BLaER1 (cell line): Measurements from ENCODE around the gene FEM1B.

ENCODE experiments used
- H3K27ac ChIP-seq: shearing (Covaris generic); formaldehyde crosslinking; 2 replicates; pipeline ENCODE4 v1.8.1; 2022
- H3K27me3 ChIP-seq: shearing (Covaris generic); formaldehyde crosslinking; 2 replicates; pipeline ENCODE4 v1.8.1; 2022
- H3K36me3 ChIP-seq: shearing (Covaris generic); formaldehyde crosslinking; 2 replicates; pipeline ENCODE4 v1.8.1; 2022
- H3K4me1 ChIP-seq: shearing (Covaris generic); formaldehyde crosslinking; 2 replicates; pipeline ENCODE4 v1.8.1; 2022
- H3K4me2 ChIP-seq: shearing (Covaris generic); formaldehyde crosslinking; 2 replicates; pipeline ENCODE4 v1.8.1; 2022
- H3K4me3 ChIP-seq: shearing (Covaris generic); formaldehyde crosslinking; 2 replicates; pipeline ENCODE4 v1.8.1; 2022
- H3K9ac ChIP-seq: shearing (Covaris generic); formaldehyde crosslinking; 2 replicates; pipeline ENCODE4 v1.8.1; 2022
- H3K9me3 ChIP-seq: shearing (Covaris generic); formaldehyde crosslinking; 2 replicates; pipeline ENCODE4 v1.8.1; 2022
- H4K20me1 ChIP-seq: shearing (Covaris generic); formaldehyde crosslinking; 2 replicates; pipeline ENCODE4 v1.8.1; 2022
- Cebpa-rat ChIP-seq: shearing (Covaris generic); IDR thresholded peaks from 2 replicates; pipeline ENCODE4 v1.8.1; 2022

Gene FEM1B

DNA sequence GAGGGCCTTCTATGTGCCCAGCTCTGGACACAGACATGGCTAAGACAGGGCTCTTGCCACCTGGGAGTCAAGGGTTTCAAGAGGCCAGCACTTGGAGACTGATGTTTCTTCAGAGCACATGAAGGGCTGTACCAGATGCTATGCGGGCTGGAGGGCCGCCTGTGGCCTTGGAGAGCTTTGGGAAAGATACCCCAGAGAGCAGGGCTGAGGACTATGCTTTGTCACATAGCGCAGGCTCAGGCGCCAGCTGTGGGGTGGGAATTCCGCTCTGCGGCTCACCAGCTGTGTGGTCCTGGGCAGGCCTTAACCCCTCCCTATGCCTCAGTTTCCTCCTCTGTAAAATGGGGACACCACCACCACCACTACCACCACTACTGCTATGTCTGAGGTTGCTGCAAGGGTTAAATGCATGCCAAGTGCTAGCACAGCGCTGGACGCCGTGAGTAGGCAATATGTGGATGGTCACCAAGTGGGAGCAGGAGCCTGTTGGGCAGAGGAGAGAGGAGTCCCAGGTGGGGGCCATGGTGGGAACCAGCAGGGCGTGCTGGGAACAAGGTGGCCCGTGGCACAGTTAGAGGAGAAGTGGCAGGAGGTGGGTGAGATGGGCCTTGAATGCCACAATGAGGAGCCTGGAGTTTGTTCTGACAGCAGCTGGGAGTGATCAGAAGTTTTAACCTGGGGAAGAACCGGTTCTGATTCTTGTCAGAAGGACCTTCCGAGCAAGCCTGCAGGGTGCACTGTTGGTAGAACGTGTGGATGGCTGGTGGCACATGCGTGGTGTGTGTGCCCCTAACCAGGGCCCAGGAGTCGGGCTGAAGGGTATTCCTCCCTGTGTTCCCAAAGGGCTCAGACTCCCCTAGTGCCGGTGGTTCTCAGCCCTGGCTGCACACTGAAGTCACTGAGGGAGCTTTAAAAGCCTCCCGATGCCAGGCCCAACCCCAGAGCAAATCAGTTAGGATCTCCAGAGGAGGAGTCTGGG lies 41.7 kb downstream of the FEM1B start:
- Histone ChIP-seq H3K27me3 (no peaks in the 10 kb centered on the region), H3K36me3 (no peaks in the 10 kb centered on the region), H4K20me1 (no peaks in the 10 kb centered on the region), H3K4me2 (no peak overlapping the region), H3K9ac (no peak overlapping the region), H3K4me3 (no peak overlapping the region), H3K9me3 (no peaks in the 10 kb centered on the region), H3K27ac (no peak overlapping the region), H3K4me1 (peaks cover 26% of the 10 kb centered on the region)
- no peak for TF ChIP-seq Cebpa-rat

DNA sequence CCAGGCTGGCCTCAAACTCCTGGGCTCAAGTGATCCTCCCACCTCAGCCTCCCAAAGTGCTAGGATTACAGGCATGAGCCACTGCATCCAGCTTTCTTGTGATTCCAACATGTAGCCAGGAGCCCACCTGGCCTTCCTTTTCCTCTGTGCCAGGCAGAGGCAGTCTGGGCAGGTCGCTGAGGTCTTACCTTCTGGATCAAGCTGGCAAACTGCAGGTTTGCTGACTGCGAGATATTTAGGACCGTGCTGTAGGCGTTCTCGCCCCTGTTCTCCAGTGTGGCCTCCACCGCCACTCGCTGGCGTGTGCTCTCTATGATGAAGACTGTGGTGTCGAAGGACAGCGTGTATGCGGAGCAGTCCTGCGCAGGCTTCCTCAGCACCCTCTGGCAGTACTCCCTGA lies 42.5 kb downstream of the FEM1B start:
- peaks cover 26% of the 10 kb centered on the region for H3K4me1 ChIP-seq
- no peak for TF ChIP-seq Cebpa-rat
- H3K36me3 ChIP-seq: no peaks in the 10 kb centered on the region

DNA sequence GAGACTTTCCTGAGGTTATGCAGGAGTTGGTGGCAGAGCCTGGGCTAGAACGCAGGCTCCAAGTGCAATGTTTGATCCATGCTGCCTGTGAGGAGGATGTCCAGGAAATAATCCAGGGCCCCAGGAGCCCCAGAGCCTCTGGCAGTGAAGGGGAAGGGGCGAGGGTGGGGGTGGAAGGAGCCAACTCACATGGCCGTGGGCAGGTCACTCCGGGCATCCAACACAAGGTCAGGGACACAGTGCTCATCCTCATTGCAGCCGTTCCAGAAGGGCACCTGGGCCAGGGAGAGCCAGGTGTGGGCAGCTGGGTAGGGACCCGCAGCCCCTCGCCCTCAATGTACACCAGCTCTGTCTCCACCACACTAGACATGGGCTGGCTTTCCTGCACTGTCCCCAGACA lies 43.7 kb downstream of the FEM1B start:
- Histone ChIP-seq H3K4me1 (peaks cover 23% of the 10 kb centered on the region), H3K9me3 (no peaks in the 10 kb centered on the region), H3K4me3 (no peak overlapping the region), H3K27ac (no peak overlapping the region), H3K9ac (no peak overlapping the region), H3K27me3 (no peaks in the 10 kb centered on the region), H3K36me3 (no peaks in the 10 kb centered on the region), H4K20me1 (no peaks in the 10 kb centered on the region), H3K4me2 (no peak overlapping the region)
- TF ChIP-seq Cebpa-rat: no peak

More for the DNA sequence above, 42.5 kb downstream of the FEM1B start:
- no peak overlapping the region for H3K4me2 ChIP-seq
- no peak overlapping the region for H3K9ac ChIP-seq
- no peaks in the 10 kb centered on the region for H4K20me1 ChIP-seq
- no peaks in the 10 kb centered on the region for H3K9me3 ChIP-seq
- no peak overlapping the region for H3K27ac ChIP-seq
- H3K4me3 ChIP-seq: no peak overlapping the region
- H3K27me3 ChIP-seq: no peaks in the 10 kb centered on the region

DNA sequence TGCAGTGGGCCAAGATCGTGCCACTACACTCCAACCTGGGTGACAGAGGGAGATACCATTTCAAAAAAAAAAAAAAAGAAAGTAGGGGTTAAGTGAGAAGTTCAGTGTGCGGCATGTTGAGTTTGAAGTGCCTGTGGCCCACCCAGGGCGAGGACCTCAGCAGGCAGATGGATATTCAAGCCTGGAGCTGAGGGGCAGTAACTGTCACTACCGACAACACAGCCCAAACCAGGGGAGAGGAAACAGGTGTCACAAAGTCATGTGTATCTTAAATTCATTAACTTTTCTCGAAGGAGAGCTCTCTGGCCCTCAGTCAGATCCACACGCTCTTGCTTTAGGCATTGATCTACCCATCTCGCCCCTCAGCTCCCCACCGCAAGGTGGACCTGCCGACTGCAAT lies 45.3 kb downstream of the FEM1B start:
- no peak for TF ChIP-seq Cebpa-rat

DNA sequence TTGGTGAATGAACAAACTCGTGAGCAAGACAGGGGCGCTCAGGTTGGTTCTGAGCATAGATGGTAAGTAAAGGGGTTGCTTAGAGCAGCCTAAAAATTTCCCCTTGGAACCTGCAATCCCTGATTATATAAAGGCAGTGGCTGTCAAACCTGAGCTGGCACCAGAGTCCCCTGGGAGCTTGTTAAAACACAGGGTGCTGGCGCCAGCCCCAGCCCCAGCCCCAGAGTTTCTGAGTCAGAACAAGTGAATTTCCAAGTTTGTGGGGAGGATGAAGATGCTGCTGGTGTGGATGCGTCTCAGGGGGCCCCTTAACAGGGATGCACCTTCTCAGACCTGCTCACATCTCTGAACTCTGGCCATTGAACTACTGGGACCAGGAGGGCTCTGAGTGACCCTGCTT lies 48.2 kb downstream of the FEM1B start:
- no peaks in the 10 kb centered on the region for H4K20me1 ChIP-seq
- H3K4me3 ChIP-seq: no peak overlapping the region
- peaks cover 46% of the 10 kb centered on the region for H3K4me1 ChIP-seq
- no peaks in the 10 kb centered on the region for H3K27me3 ChIP-seq
- no peak for TF ChIP-seq Cebpa-rat
- no peak overlapping the region for H3K27ac ChIP-seq
- H3K4me2 ChIP-seq: no peak overlapping the region
- H3K9me3 ChIP-seq: no peaks in the 10 kb centered on the region
- 0 out of 2 replicates have a peak overlapping the region, but pooled peaks have one; percentile 2 for H3K9ac ChIP-seq
- no peaks in the 10 kb centered on the region for H3K36me3 ChIP-seq

More for the DNA sequence above, 45.3 kb downstream of the FEM1B start:
- H4K20me1 ChIP-seq: no peaks in the 10 kb centered on the region
- peaks cover 35% of the 10 kb centered on the region for H3K4me1 ChIP-seq
- peak overlapping the region; percentile 24; the same call in 1 of the 2 replicates for H3K9ac ChIP-seq
- H3K27ac ChIP-seq: no peak overlapping the region
- no peaks in the 10 kb centered on the region for H3K27me3 ChIP-seq
- H3K4me3 ChIP-seq: no peak overlapping the region
- peak overlapping the region; percentile 39; the same call in 1 of the 2 replicates for H3K4me2 ChIP-seq
- H3K9me3 ChIP-seq: no peaks in the 10 kb centered on the region
- no peaks in the 10 kb centered on the region for H3K36me3 ChIP-seq

DNA sequence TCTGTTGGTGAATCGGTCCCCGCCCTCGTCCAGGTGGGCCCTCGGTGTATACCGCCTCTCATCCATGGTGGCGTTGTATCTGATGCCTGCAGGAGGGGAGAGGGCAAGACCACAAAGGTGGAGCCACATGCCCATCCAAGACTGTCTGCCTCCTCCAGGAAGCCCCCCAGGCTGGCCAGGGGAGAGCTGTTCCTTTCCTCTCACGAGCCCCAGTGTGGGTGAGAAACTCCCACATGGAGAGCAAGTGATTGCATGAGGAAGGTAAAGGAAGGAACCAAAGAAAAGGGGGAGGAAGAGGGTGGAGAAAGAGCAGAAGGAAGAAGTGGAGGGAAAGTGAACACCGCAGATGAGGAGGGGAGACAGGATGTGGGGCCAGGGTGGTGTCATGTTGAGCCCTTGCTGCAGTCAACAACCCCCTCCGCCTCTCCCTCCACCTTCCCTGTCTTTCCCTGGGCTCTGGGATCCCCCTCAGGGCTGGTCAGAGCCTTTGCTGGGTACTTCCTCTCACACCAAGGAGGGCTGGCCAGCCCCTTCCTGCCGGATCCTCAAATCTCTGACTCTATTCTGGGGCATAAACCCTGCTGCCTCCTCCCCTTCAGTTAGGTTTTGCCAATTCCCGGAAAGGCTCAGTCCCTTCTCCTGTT lies 49.3 kb downstream of the FEM1B start:
- Histone ChIP-seq H4K20me1 (no peaks in the 10 kb centered on the region), H3K4me1 (peaks cover 57% of the 10 kb centered on the region), H3K27ac (no peak overlapping the region), H3K36me3 (no peaks in the 10 kb centered on the region), H3K27me3 (no peaks in the 10 kb centered on the region), H3K4me2 (peak overlapping the region; percentile 58), H3K4me3 (no peak overlapping the region), H3K9me3 (no peaks in the 10 kb centered on the region), H3K9ac (no peak overlapping the region)
- no peak for TF ChIP-seq Cebpa-rat

DNA sequence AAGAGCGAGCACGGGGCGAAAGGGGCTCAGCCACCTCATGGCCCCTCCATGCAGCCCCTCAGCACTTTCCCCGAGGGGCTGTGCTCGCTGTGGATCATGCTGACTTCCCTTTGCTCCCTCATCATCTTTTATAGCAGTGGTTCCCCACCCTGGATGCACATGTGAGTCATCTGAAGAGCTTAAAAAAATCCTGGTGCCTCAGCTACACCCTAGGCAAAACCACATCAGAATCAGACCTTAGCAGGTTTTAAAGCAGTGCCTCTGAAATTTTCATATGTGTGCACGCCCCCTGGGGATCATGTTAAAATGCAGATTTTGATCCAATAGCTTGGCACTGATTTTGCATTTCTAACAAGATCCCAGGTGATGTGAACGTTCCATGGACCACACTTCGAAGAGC lies 50.9 kb downstream of the FEM1B start:
- H3K27me3 ChIP-seq: no peaks in the 10 kb centered on the region
- TF ChIP-seq Cebpa-rat: no peak

DNA sequence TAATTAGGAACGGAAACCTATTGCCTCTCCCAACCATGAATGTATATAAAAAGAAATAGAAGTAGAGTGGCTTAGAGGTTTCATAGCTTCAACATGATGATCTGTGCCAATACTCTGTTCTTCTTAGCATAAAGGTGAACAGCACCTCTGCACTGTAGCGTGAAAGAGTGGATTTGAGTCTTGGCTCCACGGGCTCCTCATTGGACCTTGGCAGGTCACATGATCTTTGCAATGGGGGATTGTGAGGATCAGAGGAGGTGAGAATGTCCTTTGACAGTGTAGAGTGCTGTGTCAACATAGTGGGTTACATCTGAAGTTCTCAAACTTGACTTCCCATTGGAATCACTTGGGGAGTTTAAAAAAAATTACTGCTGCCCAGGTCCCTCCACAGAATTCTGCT lies 51.4 kb downstream of the FEM1B start:
- H3K9me3 ChIP-seq: no peaks in the 10 kb centered on the region
- no peaks in the 10 kb centered on the region for H3K36me3 ChIP-seq
- no peak for TF ChIP-seq Cebpa-rat
- no peak overlapping the region for H3K27ac ChIP-seq
- H4K20me1 ChIP-seq: no peaks in the 10 kb centered on the region
- H3K4me1 ChIP-seq: peaks cover 53% of the 10 kb centered on the region
- H3K4me2 ChIP-seq: 0 out of 2 replicates have a peak overlapping the region, but pooled peaks have one; percentile 58
- H3K27me3 ChIP-seq: no peaks in the 10 kb centered on the region
- no peak overlapping the region for H3K4me3 ChIP-seq
- H3K9ac ChIP-seq: no peak overlapping the region

More for the DNA sequence above, 50.9 kb downstream of the FEM1B start:
- H3K9ac ChIP-seq: no peak overlapping the region
- no peaks in the 10 kb centered on the region for H3K36me3 ChIP-seq
- no peak overlapping the region for H3K4me3 ChIP-seq
- H3K4me1 ChIP-seq: peaks cover 48% of the 10 kb centered on the region
- H3K4me2 ChIP-seq: peak overlapping the region; percentile 58
- H3K27ac ChIP-seq: no peak overlapping the region
- H3K9me3 ChIP-seq: no peaks in the 10 kb centered on the region
- H4K20me1 ChIP-seq: no peaks in the 10 kb centered on the region

DNA sequence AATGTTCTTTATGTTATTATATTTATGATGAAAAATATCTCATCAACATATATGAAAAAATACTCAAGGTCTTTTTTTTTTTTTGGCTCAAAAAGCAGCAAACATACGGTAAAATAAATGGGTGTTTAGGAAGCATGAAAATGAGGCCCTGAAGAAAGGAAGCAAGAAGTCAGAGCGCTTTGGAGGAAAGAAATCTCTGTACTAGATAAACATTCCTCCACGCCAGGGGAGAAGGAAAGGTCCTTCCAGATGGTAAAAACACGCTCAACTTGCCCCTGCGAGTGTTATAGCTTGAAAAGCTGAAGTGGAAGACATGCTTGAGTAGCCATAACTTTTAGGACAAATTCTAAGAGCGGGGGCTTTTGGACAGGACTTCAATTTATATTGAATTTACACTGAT lies 52.9 kb downstream of the FEM1B start:
- Histone ChIP-seq H3K9ac (no peak overlapping the region), H3K4me3 (no peak overlapping the region), H3K4me1 (peaks cover 67% of the 10 kb centered on the region), H3K27me3 (no peaks in the 10 kb centered on the region), H3K36me3 (no peaks in the 10 kb centered on the region), H3K27ac (no peak overlapping the region), H4K20me1 (no peaks in the 10 kb centered on the region), H3K9me3 (no peaks in the 10 kb centered on the region), H3K4me2 (0 out of 2 replicates have a peak overlapping the region, but pooled peaks have one; percentile 18)
- no peak for TF ChIP-seq Cebpa-rat

DNA sequence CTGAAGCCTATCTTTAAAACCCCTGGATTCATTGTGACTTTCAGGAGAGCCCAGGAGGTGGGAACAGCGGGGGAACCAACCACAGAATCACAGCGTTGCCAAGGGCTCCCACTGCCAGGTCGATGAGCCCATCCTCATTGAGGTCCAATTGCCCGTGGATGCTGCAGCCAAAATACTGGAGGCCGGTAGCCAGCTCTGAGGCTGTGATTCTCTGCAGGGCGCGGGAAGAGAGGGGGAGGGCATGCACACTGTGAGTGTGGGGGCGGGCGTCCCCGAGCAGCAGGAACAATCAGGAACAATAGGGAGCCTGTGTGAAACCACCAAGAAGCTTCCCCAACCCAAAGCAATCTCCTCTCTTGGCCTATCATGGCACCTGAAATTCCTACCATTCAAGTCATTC lies 53.4 kb downstream of the FEM1B start:
- H3K4me3 ChIP-seq: no peak overlapping the region
- no peak overlapping the region for H3K9ac ChIP-seq
- no peaks in the 10 kb centered on the region for H3K27me3 ChIP-seq
- no peaks in the 10 kb centered on the region for H3K9me3 ChIP-seq
- TF ChIP-seq Cebpa-rat: no peak
- no peaks in the 10 kb centered on the region for H4K20me1 ChIP-seq
- H3K4me2 ChIP-seq: 0 out of 2 replicates have a peak overlapping the region, but pooled peaks have one; percentile 18
- no peaks in the 10 kb centered on the region for H3K36me3 ChIP-seq
- H3K27ac ChIP-seq: no peak overlapping the region
- H3K4me1 ChIP-seq: peaks cover 66% of the 10 kb centered on the region
